ENCODE data around the gene COMT. TPM values are rescaled to one million over a fixed set of nuclear protein-coding genes. Genes with fewer than 3 reads are reported as not detected.
A peak's percentile ranks its signal among the peaks of the same experiment; 100 is the strongest.

COMT gene
- total RNA-seq, 2 donors from 2014 or later, result 26.6 to 27.8 TPM

DNA sequence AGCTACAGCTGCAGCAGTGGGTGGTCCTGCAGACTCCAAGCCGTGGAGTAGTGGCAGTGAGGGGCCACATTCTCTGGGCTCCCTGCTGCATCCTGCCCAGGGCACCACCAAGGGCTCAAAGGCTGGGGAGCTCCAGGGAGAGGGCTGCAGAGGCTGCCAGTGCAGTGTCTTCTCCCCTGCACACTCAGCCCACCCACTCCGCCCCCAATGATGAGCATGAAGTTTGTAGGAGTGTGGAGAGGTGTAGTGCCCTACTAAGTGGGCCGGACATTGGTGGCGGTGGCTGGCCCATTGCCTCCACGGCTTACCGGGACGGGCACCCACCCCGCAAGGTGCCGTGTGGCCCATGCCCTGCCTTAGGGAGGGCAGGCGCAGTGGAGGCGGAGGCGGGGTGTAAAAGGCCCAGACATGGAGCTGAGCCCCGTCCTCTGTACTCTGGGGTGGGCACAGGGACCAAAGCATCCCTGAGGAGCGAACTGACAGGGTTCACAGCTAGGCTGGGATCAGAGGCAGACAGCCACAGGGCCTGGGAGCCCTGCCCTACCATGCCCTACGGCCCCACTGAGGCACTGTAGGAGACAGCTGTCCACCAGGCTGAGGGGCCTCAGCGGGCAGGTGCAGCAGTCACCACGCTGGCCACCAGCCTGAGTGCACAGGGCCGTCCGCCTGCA is 56.1 kb downstream of the COMT start:
- WGBS, 2 experiments (ENCODE audit: insufficient coverage in 1 of 2, insufficient read length in 1 of 2), result 82 to 88% methylated on average over 13 to 19 of the region's 19 CpGs

DNA sequence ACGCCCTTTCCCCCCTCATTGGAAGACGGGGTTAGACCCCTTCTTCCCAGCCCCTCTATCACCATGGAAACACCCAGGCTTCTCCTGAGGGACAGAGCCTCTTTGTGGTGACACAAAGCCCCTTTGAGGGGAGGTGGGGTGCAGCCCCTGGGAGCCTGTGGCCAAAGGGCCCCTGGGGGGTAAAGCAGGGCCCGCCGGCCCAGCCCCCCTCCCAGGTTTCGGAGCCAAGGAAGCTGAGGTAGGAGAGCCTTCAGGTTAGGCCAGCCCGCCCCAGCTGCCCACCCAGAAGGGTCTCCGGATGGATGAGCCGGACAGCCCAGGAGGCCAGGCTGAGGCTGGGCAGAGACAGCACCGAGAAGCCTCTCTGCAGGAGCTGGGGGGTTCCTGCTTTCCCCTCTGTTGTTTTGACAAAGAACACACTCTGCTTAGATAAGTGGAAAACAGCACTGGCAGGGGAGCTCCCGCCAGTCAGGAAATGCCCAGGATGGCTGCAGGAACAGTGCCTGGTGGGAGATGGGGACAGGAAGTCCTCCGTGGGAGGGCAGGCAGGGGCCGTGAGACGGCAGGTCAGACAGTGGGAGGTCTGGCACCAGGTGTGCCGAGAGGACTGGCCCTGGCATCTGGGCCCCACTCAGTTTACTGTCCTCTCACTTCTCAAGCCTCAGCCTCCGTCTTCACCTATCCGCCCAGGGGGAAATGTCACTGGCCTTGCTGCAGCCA is 56.8 kb downstream of the COMT start:
- H3K27me3 ChIP-seq (ENCODE audit: control insufficient read depth, insufficient read depth, low read length, poor library complexity, severe bottlenecking), result no peaks in the 10 kb centered on the region
- Mint-ChIP-seq H3K9me3 (peaks cover 3% of the 10 kb centered on the region), H3K27me3 (ENCODE audit: insufficient read depth) (peaks cover 1% of the 10 kb centered on the region), H3K27ac (no peak overlapping the region), H3K36me3 (ENCODE audit: low read depth) (peaks cover 3% of the 10 kb centered on the region), H3K4me1 (peaks cover 10% of the 10 kb centered on the region), H3K4me3 (no peak overlapping the region)
- no peak overlapping the region for H3K9ac ChIP-seq (ENCODE audit: extremely low read depth, low read length, poor library complexity, severe bottlenecking)
- no peaks in the 10 kb centered on the region for H3K36me3 ChIP-seq (ENCODE audit: control insufficient read depth, insufficient read depth, low read length)
- peak overlapping the region; percentile 87 for H3K27ac ChIP-seq (ENCODE audit: low read depth, low read length)
- TF ChIP-seq, protein P1, sequence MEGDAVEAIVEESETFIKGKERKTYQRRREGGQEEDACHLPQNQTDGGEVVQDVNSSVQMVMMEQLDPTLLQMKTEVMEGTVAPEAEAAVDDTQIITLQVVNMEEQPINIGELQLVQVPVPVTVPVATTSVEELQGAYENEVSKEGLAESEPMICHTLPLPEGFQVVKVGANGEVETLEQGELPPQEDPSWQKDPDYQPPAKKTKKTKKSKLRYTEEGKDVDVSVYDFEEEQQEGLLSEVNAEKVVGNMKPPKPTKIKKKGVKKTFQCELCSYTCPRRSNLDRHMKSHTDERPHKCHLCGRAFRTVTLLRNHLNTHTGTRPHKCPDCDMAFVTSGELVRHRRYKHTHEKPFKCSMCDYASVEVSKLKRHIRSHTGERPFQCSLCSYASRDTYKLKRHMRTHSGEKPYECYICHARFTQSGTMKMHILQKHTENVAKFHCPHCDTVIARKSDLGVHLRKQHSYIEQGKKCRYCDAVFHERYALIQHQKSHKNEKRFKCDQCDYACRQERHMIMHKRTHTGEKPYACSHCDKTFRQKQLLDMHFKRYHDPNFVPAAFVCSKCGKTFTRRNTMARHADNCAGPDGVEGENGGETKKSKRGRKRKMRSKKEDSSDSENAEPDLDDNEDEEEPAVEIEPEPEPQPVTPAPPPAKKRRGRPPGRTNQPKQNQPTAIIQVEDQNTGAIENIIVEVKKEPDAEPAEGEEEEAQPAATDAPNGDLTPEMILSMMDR (conservative IDR thresholded peaks at IDR 0.05), result no peak
- WGBS, 2 experiments (ENCODE audit: insufficient coverage in 1 of 2, insufficient read length in 1 of 2), result 54 to 76% methylated on average over 10 to 16 of the region's 16 CpGs
- H3K4me1 ChIP-seq (ENCODE audit: control insufficient read depth, insufficient read depth, low read length), result no peaks in the 10 kb centered on the region
- no peak for DNase-seq
- peaks cover 5% of the 10 kb centered on the region for H3K9me3 ChIP-seq (ENCODE audit: control insufficient read depth, low read length)
- no peak overlapping the region for H3K4me3 ChIP-seq (ENCODE audit: low read length)

More for the DNA sequence above, 56.1 kb downstream of the COMT start:
- H3K9me3 Mint-ChIP-seq, result no peaks in the 10 kb centered on the region
- Histone ChIP-seq H3K4me3 (ENCODE audit: low read length) (no peak overlapping the region), H3K36me3 (ENCODE audit: control insufficient read depth, insufficient read depth, low read length) (no peaks in the 10 kb centered on the region), H3K27me3 (ENCODE audit: control insufficient read depth, insufficient read depth, low read length, poor library complexity, severe bottlenecking) (no peaks in the 10 kb centered on the region), H3K4me1 (ENCODE audit: control insufficient read depth, insufficient read depth, low read length) (no peaks in the 10 kb centered on the region), H3K9ac (ENCODE audit: extremely low read depth, low read length, poor library complexity, severe bottlenecking) (no peak overlapping the region), H3K27ac (ENCODE audit: low read depth, low read length) (peak overlapping the region; percentile 44), H3K9me3 (ENCODE audit: control insufficient read depth, low read length) (no peaks in the 10 kb centered on the region)
- peaks cover 1% of the 10 kb centered on the region for H3K27me3 Mint-ChIP-seq (ENCODE audit: insufficient read depth)
- H3K4me3 Mint-ChIP-seq, result no peak overlapping the region
- peaks cover 10% of the 10 kb centered on the region for H3K4me1 Mint-ChIP-seq
- H3K36me3 Mint-ChIP-seq (ENCODE audit: low read depth), result no peaks in the 10 kb centered on the region
- H3K27ac Mint-ChIP-seq, result no peak overlapping the region
- TF ChIP-seq, protein P1 (conservative IDR thresholded peaks at IDR 0.05), result no peak
- DNase-seq, result no peak

DNA sequence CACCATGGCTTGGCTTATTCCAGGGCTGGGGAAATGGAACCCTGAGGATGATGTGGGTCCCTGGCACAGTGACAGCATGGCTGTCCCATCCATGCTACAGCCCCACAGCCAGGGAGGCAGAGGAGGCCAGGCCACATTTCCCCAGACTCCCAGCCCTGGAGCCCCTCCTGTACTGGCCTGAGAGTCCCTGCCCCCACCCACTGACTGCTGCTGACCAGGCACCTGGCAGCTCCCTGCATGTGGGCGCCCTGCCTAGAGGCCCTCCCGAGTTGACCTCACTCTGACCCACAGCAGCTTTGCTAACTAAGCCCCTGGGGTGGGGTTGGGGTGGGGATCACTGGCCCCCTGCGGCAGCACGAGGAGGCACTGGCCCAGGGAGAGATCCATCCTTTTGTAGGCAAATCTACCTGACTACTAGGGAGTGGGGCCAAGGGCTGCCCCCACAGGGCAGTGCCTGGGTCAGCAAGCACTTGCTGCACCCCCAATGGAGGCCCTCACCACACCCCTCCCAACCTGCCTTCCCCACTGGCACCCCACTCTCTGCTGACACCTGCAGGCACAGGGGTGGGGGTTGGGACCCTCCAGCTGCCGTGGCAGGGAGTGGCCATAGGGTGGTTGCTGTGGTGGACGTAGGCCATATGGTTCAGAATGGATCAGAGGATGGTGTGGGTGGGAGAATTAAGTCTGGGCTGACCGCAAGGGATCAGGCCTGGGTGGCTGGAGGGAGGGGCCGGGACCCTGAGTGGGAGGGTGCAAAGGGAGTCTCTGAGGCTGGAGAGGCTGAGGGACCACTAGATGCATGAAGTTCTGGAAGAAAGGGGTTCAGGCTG is 57.6 kb downstream of the COMT start:
- Histone ChIP-seq H3K9me3 (ENCODE audit: control insufficient read depth, low read length) (peaks cover 13% of the 10 kb centered on the region), H3K27me3 (ENCODE audit: control insufficient read depth, insufficient read depth, low read length, poor library complexity, severe bottlenecking) (no peaks in the 10 kb centered on the region), H3K36me3 (ENCODE audit: control insufficient read depth, insufficient read depth, low read length) (no peaks in the 10 kb centered on the region), H3K27ac (ENCODE audit: low read depth, low read length) (peak overlapping the region; percentile 87), H3K4me1 (ENCODE audit: control insufficient read depth, insufficient read depth, low read length) (no peaks in the 10 kb centered on the region), H3K4me3 (ENCODE audit: low read length) (no peak overlapping the region), H3K9ac (ENCODE audit: extremely low read depth, low read length, poor library complexity, severe bottlenecking) (no peak overlapping the region)
- peaks cover 11% of the 10 kb centered on the region for H3K9me3 Mint-ChIP-seq
- peaks cover 10% of the 10 kb centered on the region for H3K4me1 Mint-ChIP-seq
- no peak for DNase-seq
- no peaks in the 10 kb centered on the region for H3K27me3 Mint-ChIP-seq (ENCODE audit: insufficient read depth)
- no peak overlapping the region for H3K4me3 Mint-ChIP-seq
- TF ChIP-seq, protein P1 (conservative IDR thresholded peaks at IDR 0.05), result no peak
- no peak overlapping the region for H3K27ac Mint-ChIP-seq
- 82 to 97% methylated on average over 4 to 8 of the region's 8 CpGs for WGBS, 2 experiments (ENCODE audit: insufficient coverage in 1 of 2, insufficient read length in 1 of 2)
- peaks cover 7% of the 10 kb centered on the region for H3K36me3 Mint-ChIP-seq (ENCODE audit: low read depth)

All from endodermal cell (in vitro differentiated cells).